ENCODE results near the gene YWHAH. TPM values are rescaled to one million over a fixed set of nuclear protein-coding genes. Genes with fewer than 3 reads are reported as not detected.

The YWHAH gene
- total RNA-seq: 171 TPM
- long read RNA-seq, transcript YWHAH-201 (2 exons, 1,825 nt): major isoform, 227 of 245 reads
- long read RNA-seq, partial matches to known transcripts: 10 of 245 reads
- long read RNA-seq, other reads (novel, unspliced or antisense): 5 of 245 reads

DNA sequence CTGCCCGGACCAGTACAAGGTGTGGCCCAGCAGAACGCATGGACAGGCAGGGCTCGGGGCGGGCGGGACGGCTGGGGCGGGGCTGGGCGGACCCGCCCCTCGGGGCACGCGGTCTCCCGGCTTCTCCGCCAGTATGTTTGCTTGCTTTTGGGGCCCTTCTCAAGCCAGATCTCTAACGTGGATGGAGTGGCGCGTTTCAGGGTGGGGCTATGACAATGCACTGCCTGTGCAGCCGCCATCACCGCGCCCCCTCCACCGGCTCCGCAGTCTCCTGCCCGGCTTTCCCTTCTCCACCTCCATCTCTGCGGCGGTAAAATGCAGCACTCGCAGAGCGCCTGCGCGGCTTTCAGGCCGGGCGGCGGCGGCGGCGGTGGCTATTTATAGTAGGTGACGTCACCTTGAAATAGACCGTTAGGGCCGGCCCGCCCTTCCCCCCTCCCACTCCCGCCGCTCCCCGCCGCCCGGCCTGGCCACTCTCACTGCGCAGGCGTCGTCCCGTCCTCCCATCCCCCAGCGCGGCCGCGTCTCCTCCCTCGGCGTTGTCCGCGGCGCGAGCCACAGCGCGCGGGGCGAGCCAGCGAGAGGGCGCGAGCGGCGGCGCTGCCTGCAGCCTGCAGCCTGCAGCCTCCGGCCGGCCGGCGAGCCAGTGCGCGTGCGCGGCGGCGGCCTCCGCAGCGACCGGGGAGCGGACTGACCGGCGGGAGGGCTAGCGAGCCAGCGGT is at the start of gene YWHAH:
Gene YWHAH, plus strand, starts transcription at position 558 of the 722 bp plus-strand sequence. CDS start 199 bp downstream, outside the sequence.
- H3K9me3 ChIP-seq: no peaks in the 10 kb centered on the region
- peak within 1 kb of the TSS; percentile 96 for H3K27ac ChIP-seq
- H3K27me3 ChIP-seq (ENCODE audit: low read depth): no peaks in the 10 kb centered on the region
- ATAC-seq: peak; percentile 93 to 98
- TF ChIP-seq, protein P1, sequence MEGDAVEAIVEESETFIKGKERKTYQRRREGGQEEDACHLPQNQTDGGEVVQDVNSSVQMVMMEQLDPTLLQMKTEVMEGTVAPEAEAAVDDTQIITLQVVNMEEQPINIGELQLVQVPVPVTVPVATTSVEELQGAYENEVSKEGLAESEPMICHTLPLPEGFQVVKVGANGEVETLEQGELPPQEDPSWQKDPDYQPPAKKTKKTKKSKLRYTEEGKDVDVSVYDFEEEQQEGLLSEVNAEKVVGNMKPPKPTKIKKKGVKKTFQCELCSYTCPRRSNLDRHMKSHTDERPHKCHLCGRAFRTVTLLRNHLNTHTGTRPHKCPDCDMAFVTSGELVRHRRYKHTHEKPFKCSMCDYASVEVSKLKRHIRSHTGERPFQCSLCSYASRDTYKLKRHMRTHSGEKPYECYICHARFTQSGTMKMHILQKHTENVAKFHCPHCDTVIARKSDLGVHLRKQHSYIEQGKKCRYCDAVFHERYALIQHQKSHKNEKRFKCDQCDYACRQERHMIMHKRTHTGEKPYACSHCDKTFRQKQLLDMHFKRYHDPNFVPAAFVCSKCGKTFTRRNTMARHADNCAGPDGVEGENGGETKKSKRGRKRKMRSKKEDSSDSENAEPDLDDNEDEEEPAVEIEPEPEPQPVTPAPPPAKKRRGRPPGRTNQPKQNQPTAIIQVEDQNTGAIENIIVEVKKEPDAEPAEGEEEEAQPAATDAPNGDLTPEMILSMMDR (IDR thresholded peaks at IDR 0.05): no peak
- H3K4me1 ChIP-seq: peaks cover 41% of the 10 kb centered on the region
- peaks cover 13% of the 10 kb centered on the region for H3K36me3 ChIP-seq
- peak; percentile 96 for DNase-seq
- H3K4me3 ChIP-seq: peak within 1 kb of the TSS; percentile 92
- intact Hi-C loops (cut with DNase I): loop anchor here (10.0 kb wide), 1 partner anchor 69 kb away; no protein-coding TSS in a partner anchor

DNA sequence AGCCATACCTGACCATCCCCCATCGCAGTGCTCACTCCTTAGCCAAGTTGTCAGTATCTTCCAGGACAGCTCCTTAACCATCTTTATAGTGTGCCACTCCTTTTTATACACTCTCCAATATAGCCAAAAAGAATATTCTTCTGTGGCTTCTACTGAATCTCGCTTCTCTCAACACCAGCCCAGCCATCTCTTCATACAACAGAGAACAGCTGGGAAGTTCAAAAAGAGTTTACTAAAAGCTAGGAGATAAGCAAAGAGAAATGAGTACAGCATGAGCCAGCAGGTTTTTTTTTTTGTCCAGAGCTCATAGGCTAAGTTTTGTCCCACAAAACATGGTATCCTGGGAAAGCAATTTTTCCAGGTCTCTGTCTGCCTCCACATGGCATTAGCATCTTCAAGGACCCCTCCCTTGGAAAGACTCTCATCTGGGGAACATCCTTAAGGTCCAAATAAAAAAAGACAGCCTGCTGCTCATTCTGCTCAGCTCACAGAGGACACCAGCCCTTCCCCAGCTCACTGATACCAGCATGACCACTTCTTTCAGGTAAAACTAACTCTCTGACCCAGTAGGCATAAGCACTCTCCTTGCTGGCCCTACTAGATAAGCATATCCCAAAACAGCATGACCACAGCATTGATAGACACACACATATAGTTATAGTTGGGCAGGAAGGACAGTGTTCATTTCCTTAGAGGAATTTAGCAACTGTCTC is 48.8 kb upstream of the YWHAH start:
- Histone ChIP-seq H3K36me3 (peaks cover 56% of the 10 kb centered on the region), H3K27me3 (ENCODE audit: low read depth) (no peaks in the 10 kb centered on the region), H3K27ac (no peak overlapping the region), H3K4me3 (no peak overlapping the region), H3K4me1 (no peaks in the 10 kb centered on the region), H3K9me3 (no peaks in the 10 kb centered on the region)
- DNase-seq: no peak
- intact Hi-C loops (cut with DNase I): no loop called here
- no peak for ATAC-seq
- TF ChIP-seq, protein P1 (IDR thresholded peaks at IDR 0.05): no peak

DNA sequence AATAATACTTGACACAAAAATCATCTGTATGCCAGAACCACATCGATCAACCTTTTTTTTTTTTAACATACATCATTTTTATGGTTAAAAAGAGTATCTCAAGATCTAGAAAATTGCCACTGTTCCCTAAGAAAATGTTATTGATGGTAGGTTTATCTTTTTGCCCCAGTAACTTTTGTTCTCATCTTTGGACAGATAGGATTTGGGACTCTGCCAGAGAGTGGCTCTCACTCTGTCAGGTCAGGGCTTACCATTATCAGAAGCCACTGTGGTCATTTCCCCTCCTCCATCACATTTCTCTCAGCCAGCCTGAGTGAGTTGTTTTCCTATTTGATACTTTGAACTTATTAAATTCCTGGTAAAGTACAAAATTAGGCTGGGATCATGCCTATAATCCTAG is 47.9 kb upstream of the YWHAH start:
- Histone ChIP-seq H3K36me3 (peaks cover 55% of the 10 kb centered on the region), H3K9me3 (no peaks in the 10 kb centered on the region), H3K4me3 (no peak overlapping the region), H3K4me1 (no peaks in the 10 kb centered on the region), H3K27ac (no peak overlapping the region), H3K27me3 (ENCODE audit: low read depth) (no peaks in the 10 kb centered on the region)
- ATAC-seq (no peak), DNase-seq (no peak)
- intact Hi-C loops (cut with DNase I): no loop called here
- TF ChIP-seq, protein P1 (IDR thresholded peaks at IDR 0.05): no peak

DNA sequence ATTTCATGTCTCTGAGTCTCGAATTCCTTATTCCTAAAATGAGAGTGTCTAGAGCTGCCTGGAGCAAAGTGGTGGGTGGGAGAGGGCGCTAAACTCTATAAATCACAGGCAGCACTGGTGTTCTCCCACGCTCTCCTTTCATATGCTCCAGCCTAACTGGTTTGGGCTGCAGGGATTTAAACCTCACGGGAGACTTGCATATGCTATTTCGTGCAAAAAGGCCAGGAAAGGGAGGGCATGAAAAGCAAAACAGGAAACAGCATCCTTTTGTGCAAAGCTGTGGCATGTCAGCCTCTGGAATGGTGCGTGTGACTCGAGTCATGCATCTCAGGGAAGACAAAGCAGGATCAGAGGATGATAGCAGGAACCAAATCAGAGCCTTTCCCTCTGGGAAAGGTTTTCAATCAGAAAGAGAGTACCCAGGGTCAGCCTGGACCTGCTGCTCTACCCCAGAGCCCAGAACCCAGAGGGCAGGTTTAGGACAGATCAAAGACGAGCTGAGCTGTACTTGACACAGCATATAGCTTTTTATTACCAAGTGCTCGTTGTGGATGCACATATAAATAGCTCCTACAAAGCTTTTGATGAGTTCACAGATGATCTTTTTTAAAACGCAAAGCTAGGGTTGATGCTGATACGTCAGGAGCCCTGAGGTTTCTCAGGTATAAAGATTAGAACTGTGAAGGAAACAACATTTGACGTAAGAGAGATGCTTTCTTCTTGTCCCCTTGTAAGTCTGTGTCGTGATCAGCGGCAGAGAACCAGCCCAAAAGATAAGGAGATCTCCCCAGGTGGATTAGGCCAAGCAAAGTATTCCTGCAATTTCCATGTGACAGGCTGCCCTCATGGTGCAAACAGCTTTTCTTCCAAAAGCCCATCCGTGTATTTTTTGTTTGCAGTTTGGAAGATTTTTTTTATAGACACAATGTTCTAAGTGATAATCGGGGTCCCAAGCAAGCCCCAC is 46.2 kb upstream of the YWHAH start:
- Histone ChIP-seq H3K4me3 (no peak overlapping the region), H3K9me3 (no peaks in the 10 kb centered on the region), H3K4me1 (no peaks in the 10 kb centered on the region), H3K27ac (no peak overlapping the region), H3K36me3 (peaks cover 63% of the 10 kb centered on the region), H3K27me3 (ENCODE audit: low read depth) (no peaks in the 10 kb centered on the region)
- no peak for ATAC-seq
- TF ChIP-seq, protein P1 (IDR thresholded peaks at IDR 0.05): no peak
- intact Hi-C loops (cut with DNase I): no loop called here
- no peak for DNase-seq

DNA sequence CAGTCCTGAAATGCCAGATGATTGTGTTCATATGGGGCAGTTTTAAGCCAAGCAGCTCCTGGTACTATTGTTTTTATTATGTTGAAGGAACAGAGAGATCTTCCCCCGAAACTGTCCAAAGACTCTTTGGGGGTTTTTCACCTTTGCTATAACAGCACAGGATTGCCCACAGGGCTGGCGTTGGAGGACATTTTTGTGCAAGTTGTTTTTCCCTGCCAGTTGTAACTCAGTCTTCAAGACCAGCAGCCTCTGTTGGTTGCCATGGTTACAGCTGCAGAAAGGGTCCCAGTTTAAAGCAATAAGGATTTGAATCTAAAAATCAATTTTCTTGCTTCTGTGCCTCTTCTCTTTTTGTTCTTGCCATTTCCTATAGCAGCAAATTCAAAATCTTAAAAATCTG is 45.4 kb upstream of the YWHAH start:
- no peaks in the 10 kb centered on the region for H3K4me1 ChIP-seq
- H3K9me3 ChIP-seq: no peaks in the 10 kb centered on the region
- ATAC-seq: no peak
- TF ChIP-seq, protein P1 (IDR thresholded peaks at IDR 0.05): no peak
- intact Hi-C loops (cut with DNase I): no loop called here
- H3K4me3 ChIP-seq: no peak overlapping the region
- H3K27me3 ChIP-seq (ENCODE audit: low read depth): no peaks in the 10 kb centered on the region
- no peak for DNase-seq
- no peak overlapping the region for H3K27ac ChIP-seq
- H3K36me3 ChIP-seq: peaks cover 58% of the 10 kb centered on the region

All from lower lobe of right lung (tissue), 2 donors.